ENCODE measurements around the gene PARD3B. TPM values are rescaled to one million over a fixed set of nuclear protein-coding genes. Genes with fewer than 3 reads are reported as not detected.

Gene PARD3B
- total and polyA plus RNA-seq, 2 of the 8 experiments (the other 6 are each of a cell fraction or from before 2014, with no cell fraction given), result 1.2 to 5.7 TPM

GRCh38 chr2:205115511-205115910 lies 570.2 kb downstream of the PARD3B start:
- Histone ChIP-seq H4K5ac (ENCODE audit: insufficient read length, low read depth, low read length) (no peak overlapping the region), H3K4me1 (replicated peaks in 1 of 4; ENCODE audit: control insufficient read depth in 3 of 4, insufficient read depth in 4 of 4, low read length in 3 of 4) (peaks cover 0 to 3% (median 0%) of the 10 kb centered on the region in 4 experiments; a peak in 2 of 7 replicates), H2BK15ac (ENCODE audit: low read length) (no peak overlapping the region), H3K4me3 (ENCODE audit: extremely low read depth in 1 of 4, insufficient read depth in 2 of 4, low read depth in 3 of 4, low read length in 4 of 4) (no peak overlapping the region), H3K79me1 (ENCODE audit: low read depth, low read length) (no peaks in the 10 kb centered on the region), H3K4me2 (ENCODE audit: insufficient read depth in 1 of 2, low read depth in 2 of 2, low read length in 2 of 2) (no peak overlapping the region), H3K9ac (replicated peaks in 1 of 4; ENCODE audit: extremely low read depth in 1 of 4, low read depth in 3 of 4, low read length in 3 of 4) (no peak overlapping the region), H3K14ac (ENCODE audit: insufficient read length) (no peak overlapping the region), H2AK5ac (ENCODE audit: low read depth, low read length) (no peak overlapping the region), H2AFZ (ENCODE audit: low read length) (no peak overlapping the region), H3K27me3 (replicated peaks in 1 of 4; ENCODE audit: control insufficient read depth in 3 of 4, extremely low read depth in 1 of 4, insufficient read depth in 3 of 4, low read length in 3 of 4) (no peaks in the 10 kb centered on the region), H4K20me1 (replicated peaks in 1 of 2; ENCODE audit: control insufficient read depth in 1 of 2, insufficient read depth in 2 of 2, low read length in 2 of 2) (no peaks in the 10 kb centered on the region), H3K56ac (replicated peaks; ENCODE audit: insufficient read length, low read depth, low read length) (no peak overlapping the region), H4K8ac (ENCODE audit: extremely low read depth, insufficient read depth, low read length) (no peak overlapping the region), H2BK5ac (ENCODE audit: low read depth, low read length) (no peak overlapping the region), H2BK12ac (ENCODE audit: low read depth, low read length) (no peak overlapping the region), H3K27ac (ENCODE audit: low read depth, low read length) (no peak overlapping the region), H3K23ac (ENCODE audit: insufficient read length) (no peak overlapping the region), H2BK120ac (replicated peaks; ENCODE audit: low read depth, low read length) (no peak overlapping the region), H2BK20ac (ENCODE audit: low read length) (no peak overlapping the region), H3K18ac (ENCODE audit: extremely low read depth, low read length) (no peak overlapping the region), H4K91ac (replicated peaks; ENCODE audit: insufficient read length, low read length) (no peak overlapping the region), H3K23me2 (ENCODE audit: low read depth, low read length) (no peaks in the 10 kb centered on the region), H3K9me3 (ENCODE audit: insufficient read depth in 2 of 2, low read depth in 1 of 2, low read length in 1 of 2) (no peaks in the 10 kb centered on the region), H3K36me3 (ENCODE audit: control insufficient read depth in 2 of 4, insufficient read depth in 4 of 4, low read length in 3 of 4) (no peaks in the 10 kb centered on the region), H3K79me2 (ENCODE audit: control insufficient read depth in 1 of 2, insufficient read depth in 2 of 2, low read length in 2 of 2) (no peaks in the 10 kb centered on the region), H3K4ac (replicated peaks; ENCODE audit: insufficient read length, low read depth, low read length) (no peak overlapping the region)
- FAIRE-seq, result no peak
- POLR2A ChIA-PET (ENCODE audit: partially characterized antibody), result no interaction called here
- CTCF ChIA-PET (ENCODE audit: partially characterized antibody), result no interaction called here
- no peak for DNase-seq (ENCODE audit: low read depth in 1 of 2, low spot score in 2 of 2)
- 86% methylated on average over 2 of the region's 2 CpGs; no CpG with 5 or more reads in 1 of the 2 experiments for WGBS, 2 experiments (ENCODE audit: extremely low coverage in 1 of 2, insufficient coverage in 1 of 2, insufficient read length in 1 of 2, insufficient replicate concordance in 2 of 2, low coverage in 1 of 2, low lambda C conversion rate in 2 of 2, missing lambda C conversion rate in 1 of 2)
- no peak for TF ChIP-seq JUN (IDR thresholded peaks at IDR 0.05; ENCODE audit: low read depth, low read length)
- TF ChIP-seq RAD21 (IDR thresholded peaks at IDR 0.05 in 1 of 2, conservative IDR thresholded peaks at IDR 0.05 in 1 of 2; ENCODE audit: low read depth in 2 of 2, low read length in 2 of 2), result no peak
- TF ChIP-seq SUZ12 (IDR thresholded peaks at IDR 0.05; ENCODE audit: low read length), result no peak
- no peak for TF ChIP-seq RNF2 (IDR thresholded peaks at IDR 0.05; ENCODE audit: borderline replicate concordance, low read depth, low read length, missing control alignments, poor library complexity, severe bottlenecking)
- no peak for TF ChIP-seq TAF7 (optimal IDR thresholded peaks at IDR 0.05; ENCODE audit: borderline replicate concordance, low read depth, low read length)
- no peak for TF ChIP-seq CTCF (IDR thresholded peaks at IDR 0.05; ENCODE audit: control extremely low read depth in 1 of 3, insufficient read depth in 1 of 3, low read depth in 1 of 3, low read length in 3 of 3)
- TF ChIP-seq ATF2 (IDR thresholded peaks at IDR 0.05; ENCODE audit: low read length), result no peak
- TF ChIP-seq PHF8 (conservative IDR thresholded peaks at IDR 0.05; ENCODE audit: low read depth, low read length), result no peak

Data from H1 (cell line).